Adrenal gland (tissue), 5 donors: Measurements from ENCODE around the gene RNF217.

Experiments
- CTCF ChIP-seq, 6 experiments: fragments of 450-650 bp in 4 of 6; fragments of 200-600 bp in 2 of 6; sonication (generic) in 1 of 6; IDR thresholded peaks; 1 replicate in 5 of 6; 2 replicates in 1 of 6; pipeline versions ENCODE4 v1.5.1 to v1.8.0; 2016 to 2021; ENCODE audit warnings: antibody characterized with exemption in 6 of 6, mild to moderate bottlenecking in 2 of 6, moderate library complexity in 1 of 6
- POLR2A ChIP-seq, 2 donors: fragments of 450-650 bp; IDR thresholded peaks; one replicate each; pipeline ENCODE4 v1.6.1; 2017; ENCODE audit warnings: antibody characterized with exemption in 2 of 2, mild to moderate bottlenecking in 2 of 2, moderate library complexity in 1 of 2
- donor health status: DM: no; HTN: no; CAD: no.

GRCh38 chr6:124955108-124955856, 7.0 kb upstream of the RNF217 start:
- TF ChIP-seq POLR2A (IDR thresholded peaks at IDR 0.05) (no peak), CTCF (IDR thresholded peaks at IDR 0.05) (no peak)
